Mesendoderm (in vitro differentiated cells): ENCODE measurements around the gene LCP2.

ENCODE experiments used
- DNase-seq: peaks from one replicate; pipeline ENCODE4 v3.0.0; 2013
- H2AK5ac ChIP-seq: 2 replicates; pipeline ENCODE4 v1.6.1; 2013; ENCODE audit warnings: low read length, inconsistent platforms
- H2BK120ac ChIP-seq: 2 replicates; pipeline ENCODE4 v1.6.1; 2013; ENCODE audit warnings: low read depth, mild to moderate bottlenecking, low read length, moderate library complexity, mixed read lengths
- H2BK15ac ChIP-seq: replicated peaks from 2 replicates; pipeline ENCODE4 v1.6.1; 2013; ENCODE audit warnings: low read depth, mild to moderate bottlenecking, moderate library complexity
- H2BK5ac ChIP-seq: 2 replicates; pipeline ENCODE4 v1.6.1; 2013; ENCODE audit warnings: low read length, inconsistent platforms
- H3K18ac ChIP-seq: 2 replicates; pipeline ENCODE4 v1.6.1; 2013; ENCODE audit warnings: mild to moderate bottlenecking, low read length, mixed read lengths
- H3K23ac ChIP-seq: one replicate; pipeline ENCODE4 v1.6.1; 2013; ENCODE audit warnings: low read length
- H3K27ac ChIP-seq: 2 replicates; pipeline ENCODE4 v1.5.1; 2013; ENCODE audit warnings: low read depth, mild to moderate bottlenecking, inconsistent platforms, low read length, moderate library complexity
- H3K27me3 ChIP-seq: 2 replicates; pipeline ENCODE4 v1.6.1; 2013; ENCODE audit warnings: low read length, control low read depth, mild to moderate bottlenecking, inconsistent platforms; ENCODE audit not compliant: insufficient read depth, poor library complexity
- H3K36me3 ChIP-seq: 2 replicates; pipeline ENCODE4 v1.6.1; 2013; ENCODE audit warnings: low read length, inconsistent platforms; ENCODE audit not compliant: control insufficient read depth, insufficient read depth
- H3K4ac ChIP-seq: one replicate; pipeline ENCODE4 v1.6.1; 2013; ENCODE audit warnings: low read depth, mild to moderate bottlenecking, low read length, moderate library complexity
- H3K4me1 ChIP-seq: 2 replicates; pipeline ENCODE4 v1.6.1; 2013; ENCODE audit warnings: low read depth, low read length, inconsistent platforms; ENCODE audit not compliant: control insufficient read depth
- H3K4me2 ChIP-seq: 2 replicates; pipeline ENCODE4 v1.6.1; 2013; ENCODE audit warnings: low read length
- H3K4me3 ChIP-seq: 2 replicates; pipeline ENCODE4 v1.5.1; 2013; ENCODE audit warnings: mild to moderate bottlenecking, low read length
- H3K56ac ChIP-seq: one replicate; pipeline ENCODE4 v1.6.1; 2013; ENCODE audit warnings: low read length
- H3K79me1 ChIP-seq: 2 replicates; pipeline ENCODE4 v1.6.1; 2013; ENCODE audit warnings: low read length, inconsistent platforms
- H3K79me2 ChIP-seq: 2 replicates; pipeline ENCODE4 v1.6.1; 2013; ENCODE audit warnings: mild to moderate bottlenecking, low read length; ENCODE audit not compliant: control insufficient read depth, insufficient read depth
- H3K9ac ChIP-seq: 2 replicates; pipeline ENCODE4 v1.6.1; 2013; ENCODE audit warnings: low read length, inconsistent platforms
- H4K5ac ChIP-seq: one replicate; pipeline ENCODE4 v1.6.1; 2013; ENCODE audit warnings: low read length
- H4K8ac ChIP-seq: one replicate; pipeline ENCODE4 v1.6.1; 2013; ENCODE audit warnings: low read depth, mild to moderate bottlenecking, control low read depth, low read length, moderate library complexity
- WGBS: extraction: QIAGEN DNeasy Blood & Tissue Kit; methylation state at CpG from one replicate; pipeline ENCODE4 v1.1.7; 2013; ENCODE audit warnings: low lambda C conversion rate, missing lambda C conversion rate; ENCODE audit not compliant: insufficient coverage; ENCODE audit errors: extremely low coverage; 5-methylcytosine and 5-hydroxymethylcytosine counted together

LCP2 gene

GRCh38 chr5:170327829-170328228 lies 30.3 kb upstream of the LCP2 start:
- no peak overlapping the region for H3K9ac ChIP-seq
- no peaks in the 10 kb centered on the region for H3K79me1 ChIP-seq
- H3K4me3 ChIP-seq: no peak overlapping the region
- H3K36me3 ChIP-seq: no peaks in the 10 kb centered on the region
- no peak overlapping the region for H4K8ac ChIP-seq
- H3K23ac ChIP-seq: no peak overlapping the region
- H3K4ac ChIP-seq: no peak overlapping the region
- H2AK5ac ChIP-seq: no peak overlapping the region
- no CpG with 5 or more reads among the region's 2 CpGs for WGBS
- no peak overlapping the region for H2BK15ac ChIP-seq
- no peak overlapping the region for H4K5ac ChIP-seq
- no peak overlapping the region for H2BK5ac ChIP-seq
- no peak for DNase-seq
- peaks cover 8% of the 10 kb centered on the region for H3K4me1 ChIP-seq
- H3K18ac ChIP-seq: no peak overlapping the region
- H3K27ac ChIP-seq: no peak overlapping the region
- H3K56ac ChIP-seq: no peak overlapping the region
- no peak overlapping the region for H2BK120ac ChIP-seq
- H3K27me3 ChIP-seq: no peaks in the 10 kb centered on the region
- no peak overlapping the region for H3K4me2 ChIP-seq
- no peaks in the 10 kb centered on the region for H3K79me2 ChIP-seq

- WGBS: no CpG with 5 or more reads among the region's 4 CpGs
- Histone ChIP-seq H2BK15ac (no peak overlapping the region), H3K79me2 (no peaks in the 10 kb centered on the region)
These were observed 29.6 kb upstream of the LCP2 start for GRCh38 chr5:170327168-170327567.

GRCh38 chr5:170319301-170319700 lies 21.7 kb upstream of the LCP2 start:
- no peak overlapping the region for H3K4ac ChIP-seq
- no peak overlapping the region for H3K56ac ChIP-seq
- H3K27ac ChIP-seq: no peak overlapping the region
- no peak overlapping the region for H2BK120ac ChIP-seq
- H3K27me3 ChIP-seq: no peaks in the 10 kb centered on the region
- H2BK5ac ChIP-seq: no peak overlapping the region
- no peaks in the 10 kb centered on the region for H3K79me2 ChIP-seq
- no peak overlapping the region for H3K9ac ChIP-seq
- no peak overlapping the region for H2BK15ac ChIP-seq
- H3K4me1 ChIP-seq: no peaks in the 10 kb centered on the region
- no peak overlapping the region for H2AK5ac ChIP-seq
- H3K36me3 ChIP-seq: no peaks in the 10 kb centered on the region
- no peaks in the 10 kb centered on the region for H3K79me1 ChIP-seq
- H3K4me2 ChIP-seq: no peak overlapping the region
- no peak overlapping the region for H3K18ac ChIP-seq
- no peak for DNase-seq
- no peak overlapping the region for H3K4me3 ChIP-seq
- H3K23ac ChIP-seq: no peak overlapping the region
- H4K5ac ChIP-seq: no peak overlapping the region
- WGBS: no CpG with 5 or more reads among the region's 5 CpGs
- H4K8ac ChIP-seq: no peak overlapping the region

More at GRCh38 chr5:170327168-170327567, 29.6 kb upstream of the LCP2 start:
- Histone ChIP-seq H3K27ac (no peak overlapping the region), H3K18ac (no peak overlapping the region), H3K79me1 (no peaks in the 10 kb centered on the region), H3K4me3 (no peak overlapping the region), H3K4me2 (no peak overlapping the region), H3K4me1 (peaks cover 5% of the 10 kb centered on the region), H3K27me3 (no peaks in the 10 kb centered on the region), H3K4ac (no peak overlapping the region), H3K23ac (no peak overlapping the region), H3K36me3 (no peaks in the 10 kb centered on the region), H2BK120ac (no peak overlapping the region), H3K9ac (no peak overlapping the region), H2AK5ac (no peak overlapping the region), H4K8ac (no peak overlapping the region), H4K5ac (no peak overlapping the region), H3K56ac (no peak overlapping the region), H2BK5ac (no peak overlapping the region)
- no peak for DNase-seq

- H2AK5ac ChIP-seq: no peak overlapping the region
- no peak overlapping the region for H4K8ac ChIP-seq
- no peak overlapping the region for H2BK120ac ChIP-seq
- H3K36me3 ChIP-seq: no peaks in the 10 kb centered on the region
- H3K4me3 ChIP-seq: no peak overlapping the region
- DNase-seq: no peak
- H3K4me1 ChIP-seq: no peaks in the 10 kb centered on the region
- no peaks in the 10 kb centered on the region for H3K79me2 ChIP-seq
- H3K4me2 ChIP-seq: no peak overlapping the region
- H2BK15ac ChIP-seq: no peak overlapping the region
- no peak overlapping the region for H3K4ac ChIP-seq
- H2BK5ac ChIP-seq: no peak overlapping the region
- no peaks in the 10 kb centered on the region for H3K79me1 ChIP-seq
- no peak overlapping the region for H3K9ac ChIP-seq
- no peak overlapping the region for H3K56ac ChIP-seq
- no peak overlapping the region for H4K5ac ChIP-seq
- H3K27me3 ChIP-seq: no peaks in the 10 kb centered on the region
- H3K27ac ChIP-seq: no peak overlapping the region
- no peak overlapping the region for H3K18ac ChIP-seq
- WGBS: no CpG with 5 or more reads among the region's 3 CpGs
- no peak overlapping the region for H3K23ac ChIP-seq
These were observed 19.9 kb upstream of the LCP2 start for GRCh38 chr5:170317499-170317898.

GRCh38 chr5:170316937-170317336 lies 19.4 kb upstream of the LCP2 start:
- Histone ChIP-seq H3K36me3 (no peaks in the 10 kb centered on the region), H2BK15ac (no peak overlapping the region), H2BK5ac (no peak overlapping the region), H3K79me2 (no peaks in the 10 kb centered on the region), H3K56ac (no peak overlapping the region), H3K23ac (no peak overlapping the region), H3K9ac (no peak overlapping the region), H3K18ac (no peak overlapping the region), H3K4me2 (no peak overlapping the region), H4K5ac (no peak overlapping the region), H2BK120ac (no peak overlapping the region), H3K27ac (no peak overlapping the region), H2AK5ac (no peak overlapping the region), H3K4me3 (no peak overlapping the region), H3K27me3 (no peaks in the 10 kb centered on the region), H3K4ac (no peak overlapping the region), H3K79me1 (no peaks in the 10 kb centered on the region), H3K4me1 (no peaks in the 10 kb centered on the region), H4K8ac (no peak overlapping the region)
- WGBS: no CpG with 5 or more reads among the region's 4 CpGs
- DNase-seq: no peak

GRCh38 chr5:170315154-170315553 lies 17.6 kb upstream of the LCP2 start:
- no peak for DNase-seq
- Histone ChIP-seq H4K5ac (no peak overlapping the region), H3K4ac (no peak overlapping the region), H3K4me2 (no peak overlapping the region), H3K56ac (no peak overlapping the region), H2AK5ac (no peak overlapping the region), H3K4me1 (no peaks in the 10 kb centered on the region), H3K4me3 (no peak overlapping the region), H3K79me1 (no peaks in the 10 kb centered on the region), H3K23ac (no peak overlapping the region), H3K36me3 (no peaks in the 10 kb centered on the region), H3K27ac (no peak overlapping the region), H3K9ac (no peak overlapping the region), H3K79me2 (no peaks in the 10 kb centered on the region), H3K18ac (no peak overlapping the region), H4K8ac (no peak overlapping the region), H2BK5ac (no peak overlapping the region), H2BK15ac (no peak overlapping the region), H3K27me3 (no peaks in the 10 kb centered on the region), H2BK120ac (no peak overlapping the region)
- WGBS: no CpG with 5 or more reads among the region's 5 CpGs
